Measurements from ENCODE around the gene FAM240A.

FAM240A gene

DNA sequence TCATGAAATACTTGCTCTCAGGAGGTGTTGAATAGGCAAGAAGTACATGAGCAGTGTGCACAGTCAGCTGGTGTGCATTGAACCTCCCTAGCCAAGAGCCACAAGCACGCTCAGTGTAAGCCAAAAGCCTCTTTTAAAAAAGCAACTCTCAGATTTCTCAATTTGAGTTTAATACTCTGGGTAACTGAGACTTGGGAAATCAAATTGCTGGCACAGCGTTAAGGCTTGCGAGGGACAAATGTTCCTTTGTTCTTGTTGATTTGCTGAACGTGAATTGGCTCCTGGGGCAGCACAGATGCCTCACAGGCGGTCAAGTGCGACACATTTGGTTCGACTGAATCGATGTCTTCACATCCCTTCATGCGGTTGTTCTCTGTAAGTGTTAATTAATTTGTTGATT is at the start of gene FAM240A:
TSS of gene FAM240A (plus strand) at position 202 of the 400 bp plus-strand sequence. CDS start at position 361, 159 bp downstream.
- Histone ChIP-seq H3K4me1 (ENCODE audit: control insufficient read depth, insufficient read depth, low read length) (no peaks in the 10 kb centered on the region), H3K27me3 (ENCODE audit: control insufficient read depth in 1 of 2, insufficient read depth in 2 of 2, low read length in 2 of 2) (peaks cover 8 to 11% of the 10 kb centered on the region in 2 donors), H3K9ac (ENCODE audit: low read length in 2 of 2) (no peak within 1 kb of the TSS), H3K4me3 (ENCODE audit: low read length in 2 of 2) (no peak within 1 kb of the TSS), H3K9me3 (ENCODE audit: control insufficient read depth in 2 of 2, low read length in 2 of 2) (no peaks in the 10 kb centered on the region), H3K27ac (ENCODE audit: low read length) (no peak within 1 kb of the TSS), H3K36me3 (ENCODE audit: control insufficient read depth in 2 of 2, insufficient read depth in 2 of 2, low read length in 2 of 2) (no peaks in the 10 kb centered on the region)

DNA sequence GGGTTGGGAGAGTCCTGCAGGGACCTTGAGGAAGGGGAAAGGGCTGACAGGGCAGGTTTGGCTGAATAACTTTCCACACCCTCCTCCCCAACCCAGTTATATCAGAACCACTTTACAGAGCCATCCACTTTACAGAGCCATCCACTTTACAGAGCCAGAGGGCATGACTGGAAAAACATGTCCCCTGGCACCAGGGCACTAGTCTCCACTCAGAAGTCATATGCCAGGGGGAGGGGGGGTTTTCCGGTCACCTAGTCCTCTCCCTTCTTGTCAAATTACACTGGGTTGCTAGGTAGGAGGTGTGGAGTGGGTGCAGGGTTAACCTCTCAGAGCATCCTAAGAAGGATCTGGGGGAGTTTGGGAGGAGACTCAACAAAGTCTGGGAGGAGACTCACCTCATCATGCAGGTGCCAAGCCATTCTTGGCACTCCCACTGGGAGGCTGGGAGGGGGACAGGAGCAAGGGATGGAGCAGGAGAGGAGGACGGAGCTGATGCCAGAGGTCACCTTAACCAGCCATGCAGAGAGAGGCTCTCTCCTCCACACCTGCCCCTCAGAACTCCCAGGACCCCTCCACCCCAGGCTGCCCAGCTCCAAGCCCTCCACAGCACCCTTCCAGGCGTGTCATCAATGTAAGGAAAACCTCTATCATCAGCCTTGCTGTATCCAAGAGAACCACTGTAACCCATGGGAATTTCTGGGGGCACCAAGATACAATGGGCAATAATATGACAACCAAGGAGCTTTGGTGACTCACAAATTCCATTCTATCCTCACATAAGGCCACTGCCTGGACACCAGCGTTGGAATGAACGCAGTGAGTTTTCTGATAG is 47.9 kb upstream of the FAM240A start:
- Histone ChIP-seq H3K27ac (ENCODE audit: low read length) (no peak overlapping the region), H3K4me3 (ENCODE audit: low read length in 2 of 2) (no peak overlapping the region)

DNA sequence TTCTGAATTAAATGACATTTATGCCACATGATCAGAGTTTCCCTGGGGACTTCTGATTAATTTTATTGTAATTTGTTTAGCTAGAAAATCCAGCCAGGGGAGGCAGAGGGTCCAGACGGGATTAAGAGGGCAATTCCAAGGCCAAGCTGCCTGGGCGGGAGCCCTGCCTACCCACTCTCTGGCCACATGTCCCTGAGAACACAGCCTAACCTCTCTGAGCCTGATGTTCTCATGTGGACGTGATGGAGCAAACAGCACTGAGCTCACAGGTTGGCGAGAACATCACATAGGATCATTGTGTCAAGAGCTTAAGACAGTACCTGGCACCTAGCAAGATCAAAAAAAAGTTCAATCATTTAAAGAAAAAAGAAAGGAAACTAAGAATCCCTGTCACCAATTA is 47.2 kb upstream of the FAM240A start:
- H3K4me3 ChIP-seq (ENCODE audit: low read length in 2 of 2): no peak overlapping the region
- no peaks in the 10 kb centered on the region for H3K36me3 ChIP-seq (ENCODE audit: control insufficient read depth in 2 of 2, insufficient read depth in 2 of 2, low read length in 2 of 2)
- H3K9me3 ChIP-seq (ENCODE audit: control insufficient read depth in 2 of 2, low read length in 2 of 2): peaks cover 0 to 6% of the 10 kb centered on the region in 2 donors
- peaks cover 0 to 2% of the 10 kb centered on the region in 2 donors for H3K27me3 ChIP-seq (ENCODE audit: control insufficient read depth in 1 of 2, insufficient read depth in 2 of 2, low read length in 2 of 2)
- H3K4me1 ChIP-seq (ENCODE audit: control insufficient read depth, insufficient read depth, low read length): peaks cover 16% of the 10 kb centered on the region
- H3K9ac ChIP-seq (ENCODE audit: low read length in 2 of 2): no peak overlapping the region
- H3K27ac ChIP-seq (ENCODE audit: low read length): no peak overlapping the region

More for the DNA sequence above, 47.9 kb upstream of the FAM240A start:
- no peak overlapping the region for H3K9ac ChIP-seq (ENCODE audit: low read length in 2 of 2)
- peaks cover 0 to 6% of the 10 kb centered on the region in 2 donors for H3K9me3 ChIP-seq (ENCODE audit: control insufficient read depth in 2 of 2, low read length in 2 of 2)
- no peaks in the 10 kb centered on the region for H3K36me3 ChIP-seq (ENCODE audit: control insufficient read depth in 2 of 2, insufficient read depth in 2 of 2, low read length in 2 of 2)
- H3K4me1 ChIP-seq (ENCODE audit: control insufficient read depth, insufficient read depth, low read length): peaks cover 16% of the 10 kb centered on the region
- H3K27me3 ChIP-seq (ENCODE audit: control insufficient read depth in 1 of 2, insufficient read depth in 2 of 2, low read length in 2 of 2): peaks cover 0 to 2% of the 10 kb centered on the region in 2 donors

DNA sequence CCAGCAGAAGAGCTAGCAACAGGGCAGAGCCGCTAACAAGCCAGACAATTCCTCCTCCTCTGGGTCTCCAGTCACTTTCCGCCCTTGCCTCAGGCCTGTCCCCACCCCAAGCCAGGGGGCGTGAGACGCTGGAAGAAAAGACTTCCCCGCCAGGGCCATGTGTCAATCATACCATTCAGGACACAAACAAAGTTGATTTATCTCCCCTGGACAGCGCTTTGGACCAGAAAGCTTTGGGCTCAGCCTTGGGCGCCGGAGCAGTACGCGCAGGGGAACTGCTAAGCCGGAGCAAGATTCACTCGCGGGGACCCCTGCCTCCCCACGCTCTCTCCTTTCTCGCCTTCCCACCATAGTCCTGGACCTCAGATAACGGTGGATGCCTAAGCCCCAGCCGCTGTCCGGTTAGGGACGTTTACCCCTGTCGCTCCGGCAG is 46.7 kb upstream of the FAM240A start:
- Histone ChIP-seq H3K4me1 (ENCODE audit: control insufficient read depth, insufficient read depth, low read length) (peaks cover 16% of the 10 kb centered on the region), H3K36me3 (ENCODE audit: control insufficient read depth in 2 of 2, insufficient read depth in 2 of 2, low read length in 2 of 2) (no peaks in the 10 kb centered on the region), H3K27me3 (ENCODE audit: control insufficient read depth in 1 of 2, insufficient read depth in 2 of 2, low read length in 2 of 2) (peaks cover 0 to 2% of the 10 kb centered on the region in 2 donors), H3K9ac (ENCODE audit: low read length in 2 of 2) (peak overlapping the region; percentile 29 to 31), H3K9me3 (ENCODE audit: control insufficient read depth in 2 of 2, low read length in 2 of 2) (peaks cover 0 to 6% of the 10 kb centered on the region in 2 donors), H3K4me3 (ENCODE audit: low read length in 2 of 2) (peak overlapping the region; percentile 71 to 76), H3K27ac (ENCODE audit: low read length) (no peak overlapping the region)

DNA sequence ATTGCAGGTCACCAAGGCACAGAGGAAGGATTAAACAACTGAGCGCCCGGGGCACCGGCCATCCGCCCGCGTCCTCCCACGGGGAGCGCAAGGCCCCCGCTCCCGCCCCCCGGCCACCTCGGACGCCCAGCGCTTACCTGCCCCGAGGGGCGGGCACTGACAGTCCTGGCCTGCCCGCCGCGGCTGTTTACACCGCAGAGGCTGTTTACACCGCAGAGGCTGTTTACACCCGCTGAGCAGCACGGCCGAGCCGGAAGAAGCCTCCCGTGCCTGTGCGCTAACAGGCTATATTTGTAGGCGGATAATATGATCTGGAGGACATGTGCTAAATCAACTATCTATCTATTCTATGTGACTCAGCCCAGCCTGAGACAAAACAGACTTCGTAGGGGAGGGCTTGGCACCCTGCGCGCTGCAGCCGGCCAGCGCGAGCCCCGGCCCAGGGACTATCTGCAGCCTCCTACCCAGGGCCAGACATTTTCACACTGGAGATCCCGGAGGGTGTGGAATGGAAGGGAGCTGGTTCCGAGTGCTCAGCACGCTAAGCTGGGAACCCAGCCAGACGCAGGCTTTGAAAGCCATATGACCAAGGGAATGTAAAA is 46.2 kb upstream of the FAM240A start, which contains the start of gene LRRC2:
TSS of gene LRRC2 (minus strand) at position 263 of the 602 bp plus-strand sequence. CDS start 14,711 bp downstream, outside the sequence.
- Histone ChIP-seq H3K4me3 (ENCODE audit: low read length in 2 of 2) (peak within 1 kb of the TSS; percentile 71 to 76), H3K9ac (ENCODE audit: low read length in 2 of 2) (peak within 1 kb of the TSS; percentile 29 to 31), H3K27me3 (ENCODE audit: control insufficient read depth in 1 of 2, insufficient read depth in 2 of 2, low read length in 2 of 2) (peaks cover 0 to 2% of the 10 kb centered on the region in 2 donors), H3K4me1 (ENCODE audit: control insufficient read depth, insufficient read depth, low read length) (peaks cover 16% of the 10 kb centered on the region), H3K27ac (ENCODE audit: low read length) (no peak within 1 kb of the TSS), H3K9me3 (ENCODE audit: control insufficient read depth in 2 of 2, low read length in 2 of 2) (peaks cover 0 to 6% of the 10 kb centered on the region in 2 donors), H3K36me3 (ENCODE audit: control insufficient read depth in 2 of 2, insufficient read depth in 2 of 2, low read length in 2 of 2) (no peaks in the 10 kb centered on the region)

DNA sequence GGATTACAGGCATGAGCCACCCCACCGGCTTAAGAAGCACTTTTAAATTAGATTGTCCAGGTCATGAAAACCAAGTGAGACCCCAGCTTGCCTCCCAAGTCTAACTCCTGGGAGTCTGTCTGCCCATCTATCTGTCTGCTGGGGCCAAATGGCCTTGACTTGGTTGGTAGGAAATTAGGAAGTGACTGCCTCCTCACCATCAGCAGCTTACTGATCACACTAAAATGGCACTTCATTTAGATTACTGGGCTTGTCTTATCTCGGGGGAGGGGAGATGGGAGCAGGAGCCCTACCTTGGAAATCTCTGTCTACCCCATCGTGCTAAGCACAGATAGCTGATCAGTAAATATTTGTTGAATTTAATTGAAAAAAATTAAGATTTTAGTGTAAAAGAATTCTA is 40.6 kb upstream of the FAM240A start:
- Histone ChIP-seq H3K4me3 (ENCODE audit: low read length in 2 of 2) (no peak overlapping the region), H3K9me3 (ENCODE audit: control insufficient read depth in 2 of 2, low read length in 2 of 2) (no peaks in the 10 kb centered on the region), H3K27ac (ENCODE audit: low read length) (no peak overlapping the region), H3K9ac (ENCODE audit: low read length in 2 of 2) (no peak overlapping the region), H3K27me3 (ENCODE audit: control insufficient read depth in 1 of 2, insufficient read depth in 2 of 2, low read length in 2 of 2) (peaks cover 11 to 14% of the 10 kb centered on the region in 2 donors), H3K4me1 (ENCODE audit: control insufficient read depth, insufficient read depth, low read length) (peaks cover under 1% of the 10 kb centered on the region), H3K36me3 (ENCODE audit: control insufficient read depth in 2 of 2, insufficient read depth in 2 of 2, low read length in 2 of 2) (no peaks in the 10 kb centered on the region)

DNA sequence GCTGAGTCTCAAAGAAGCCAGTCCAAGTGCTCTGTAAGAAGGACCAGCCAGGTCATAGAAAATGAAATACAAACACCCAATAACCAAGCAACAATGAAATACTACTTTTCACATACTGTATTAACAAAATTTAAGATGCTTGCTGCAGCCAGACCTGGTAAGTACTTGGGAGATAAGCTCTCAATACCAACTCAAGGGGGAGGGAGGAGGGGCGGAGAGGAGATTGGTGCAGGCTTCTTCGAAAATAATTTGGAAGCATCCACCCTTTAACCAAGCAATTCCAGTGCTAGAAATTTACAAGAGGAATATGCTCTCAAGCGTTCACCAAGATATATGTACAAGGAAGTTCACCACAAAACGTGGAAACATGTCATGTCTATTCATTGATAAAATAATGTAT is 38.6 kb upstream of the FAM240A start:
- no peaks in the 10 kb centered on the region for H3K36me3 ChIP-seq (ENCODE audit: control insufficient read depth in 2 of 2, insufficient read depth in 2 of 2, low read length in 2 of 2)
- no peak overlapping the region for H3K4me3 ChIP-seq (ENCODE audit: low read length in 2 of 2)
- H3K27me3 ChIP-seq (ENCODE audit: control insufficient read depth in 1 of 2, insufficient read depth in 2 of 2, low read length in 2 of 2): peaks cover 13 to 18% of the 10 kb centered on the region in 2 donors
- H3K27ac ChIP-seq (ENCODE audit: low read length): no peak overlapping the region
- H3K9me3 ChIP-seq (ENCODE audit: control insufficient read depth in 2 of 2, low read length in 2 of 2): no peaks in the 10 kb centered on the region
- no peak overlapping the region for H3K9ac ChIP-seq (ENCODE audit: low read length in 2 of 2)
- H3K4me1 ChIP-seq (ENCODE audit: control insufficient read depth, insufficient read depth, low read length): no peaks in the 10 kb centered on the region

DNA sequence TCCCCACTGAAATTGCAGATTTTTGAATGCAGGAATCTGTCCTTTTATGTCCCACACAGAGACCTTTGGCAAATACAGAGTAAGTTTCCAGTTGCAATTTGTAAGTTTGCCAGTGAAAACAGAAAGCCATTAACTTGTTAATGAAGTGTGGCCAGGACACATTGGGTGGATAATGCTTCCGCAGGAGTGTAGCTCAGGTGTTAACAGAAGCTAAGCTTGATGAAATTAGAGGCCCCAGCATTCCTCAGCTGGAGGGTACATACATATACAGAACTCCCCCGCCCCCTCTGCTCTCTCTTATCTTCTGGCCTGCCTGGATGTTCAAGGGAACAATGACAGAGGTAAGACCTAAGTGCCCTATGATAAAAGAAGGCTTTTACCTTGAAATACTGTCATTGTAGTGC is 38.1 kb upstream of the FAM240A start:
- Histone ChIP-seq H3K4me3 (ENCODE audit: low read length in 2 of 2) (no peak overlapping the region), H3K27ac (ENCODE audit: low read length) (no peak overlapping the region), H3K36me3 (ENCODE audit: control insufficient read depth in 2 of 2, insufficient read depth in 2 of 2, low read length in 2 of 2) (no peaks in the 10 kb centered on the region), H3K9me3 (ENCODE audit: control insufficient read depth in 2 of 2, low read length in 2 of 2) (no peaks in the 10 kb centered on the region), H3K4me1 (ENCODE audit: control insufficient read depth, insufficient read depth, low read length) (no peaks in the 10 kb centered on the region), H3K9ac (ENCODE audit: low read length in 2 of 2) (no peak overlapping the region), H3K27me3 (ENCODE audit: control insufficient read depth in 1 of 2, insufficient read depth in 2 of 2, low read length in 2 of 2) (peaks cover 13 to 18% of the 10 kb centered on the region in 2 donors)

DNA sequence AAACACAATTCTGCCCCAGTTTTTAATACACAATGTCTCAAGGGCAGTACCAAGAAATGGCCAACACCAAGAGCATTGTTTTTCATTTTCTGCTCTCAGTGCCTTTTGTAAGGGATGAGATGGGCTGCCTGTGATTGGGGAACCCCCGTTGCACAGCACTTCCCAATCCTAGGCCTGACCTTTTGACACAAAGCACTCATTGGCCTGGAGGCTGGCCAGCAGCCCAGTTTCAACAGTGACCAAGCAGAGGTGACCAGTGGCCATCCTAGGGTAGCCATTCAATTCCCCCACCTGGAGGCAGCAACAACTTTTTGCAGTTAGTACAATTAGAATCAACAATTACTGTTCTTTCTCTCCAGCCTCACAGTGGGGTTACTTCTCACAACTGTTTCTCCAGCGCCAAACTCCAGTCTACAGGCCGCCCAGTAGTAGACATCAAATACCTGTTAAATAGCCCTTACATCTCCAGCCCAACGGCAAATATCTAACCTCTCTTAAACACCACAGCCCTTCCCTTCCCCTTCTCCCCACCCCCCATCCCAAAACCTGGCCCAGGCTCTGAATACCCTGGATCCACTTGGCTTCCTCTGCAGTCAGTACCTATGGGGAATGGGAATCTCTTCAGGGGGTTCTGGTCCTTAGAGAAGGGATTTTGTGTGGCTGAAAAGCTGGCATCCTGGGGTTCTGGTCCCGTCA is 37.3 kb upstream of the FAM240A start:
- Histone ChIP-seq H3K36me3 (ENCODE audit: control insufficient read depth in 2 of 2, insufficient read depth in 2 of 2, low read length in 2 of 2) (no peaks in the 10 kb centered on the region), H3K4me3 (ENCODE audit: low read length in 2 of 2) (no peak overlapping the region), H3K9ac (ENCODE audit: low read length in 2 of 2) (no peak overlapping the region), H3K9me3 (ENCODE audit: control insufficient read depth in 2 of 2, low read length in 2 of 2) (no peaks in the 10 kb centered on the region), H3K27ac (ENCODE audit: low read length) (no peak overlapping the region), H3K4me1 (ENCODE audit: control insufficient read depth, insufficient read depth, low read length) (no peaks in the 10 kb centered on the region), H3K27me3 (ENCODE audit: control insufficient read depth in 1 of 2, insufficient read depth in 2 of 2, low read length in 2 of 2) (peaks cover 17 to 18% of the 10 kb centered on the region in 2 donors)

DNA sequence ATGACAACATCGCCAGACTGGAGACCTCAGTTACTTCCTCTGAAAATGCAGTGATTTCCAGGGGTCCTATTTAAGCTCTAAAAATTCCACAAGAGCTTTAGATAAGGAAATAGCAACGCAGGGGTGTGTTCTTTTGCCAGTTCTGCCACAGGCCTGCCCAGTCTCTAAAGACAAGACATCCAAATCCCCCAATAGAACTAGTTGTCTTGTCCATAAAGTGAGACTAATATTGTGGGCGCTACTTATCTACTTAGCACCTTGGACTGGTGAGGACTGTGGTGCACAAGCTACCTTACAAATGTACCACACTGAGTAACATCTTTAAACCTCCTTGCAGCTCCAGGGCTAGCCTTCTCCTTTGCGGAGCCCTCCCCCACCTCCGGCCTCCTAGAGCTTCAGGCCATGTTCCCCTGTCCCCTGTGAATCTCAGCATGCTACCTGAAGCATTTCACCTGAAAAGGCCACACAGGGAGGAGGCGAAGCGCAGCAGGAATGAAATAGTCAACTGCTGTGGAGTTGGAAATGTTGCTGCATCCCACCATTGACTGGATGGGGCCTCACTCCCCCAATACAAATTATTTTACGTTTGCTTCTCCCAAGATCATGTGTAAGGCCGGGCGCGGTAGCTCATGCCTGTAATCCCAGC is 36.6 kb upstream of the FAM240A start:
- Histone ChIP-seq H3K27ac (ENCODE audit: low read length) (no peak overlapping the region), H3K36me3 (ENCODE audit: control insufficient read depth in 2 of 2, insufficient read depth in 2 of 2, low read length in 2 of 2) (no peaks in the 10 kb centered on the region), H3K27me3 (ENCODE audit: control insufficient read depth in 1 of 2, insufficient read depth in 2 of 2, low read length in 2 of 2) (peaks cover 17 to 18% of the 10 kb centered on the region in 2 donors), H3K4me1 (ENCODE audit: control insufficient read depth, insufficient read depth, low read length) (no peaks in the 10 kb centered on the region), H3K9ac (ENCODE audit: low read length in 2 of 2) (no peak overlapping the region), H3K9me3 (ENCODE audit: control insufficient read depth in 2 of 2, low read length in 2 of 2) (no peaks in the 10 kb centered on the region), H3K4me3 (ENCODE audit: low read length in 2 of 2) (no peak overlapping the region)

Measured in stomach smooth muscle (tissue), 2 donors.